ENCODE results near the gene NDUFV2.

NDUFV2 gene

GRCh38 chr18:9087144-9087543 is 15.4 kb upstream of the NDUFV2 start:
- no peak for TF ChIP-seq REST (IDR thresholded peaks at IDR 0.05; ENCODE audit: insufficient read depth in 1 of 2, low read depth in 2 of 2, low read length in 2 of 2)
- TF ChIP-seq TAF1 (IDR thresholded peaks at IDR 0.05; ENCODE audit: borderline replicate concordance, insufficient read depth, low read length), result no peak
- no peak for TF ChIP-seq SIN3A (IDR thresholded peaks at IDR 0.05; ENCODE audit: borderline replicate concordance, insufficient read depth, low read length)
- TF ChIP-seq FOXP2 (optimal IDR thresholded peaks at IDR 0.05; ENCODE audit: borderline replicate concordance, extremely low read depth, extremely low read length, insufficient read depth), result no peak
- TF ChIP-seq POLR2AphosphoS5 (IDR thresholded peaks at IDR 0.05; ENCODE audit: low read depth, low read length), result no peak

- TF ChIP-seq FOXP2 (optimal IDR thresholded peaks at IDR 0.05; ENCODE audit: borderline replicate concordance, extremely low read depth, extremely low read length, insufficient read depth), result no peak
- TF ChIP-seq SIN3A (IDR thresholded peaks at IDR 0.05; ENCODE audit: borderline replicate concordance, insufficient read depth, low read length), result no peak
- no peak for TF ChIP-seq POLR2AphosphoS5 (IDR thresholded peaks at IDR 0.05; ENCODE audit: low read depth, low read length)
- no peak for TF ChIP-seq REST (IDR thresholded peaks at IDR 0.05; ENCODE audit: insufficient read depth in 1 of 2, low read depth in 2 of 2, low read length in 2 of 2)
- no peak for TF ChIP-seq TAF1 (IDR thresholded peaks at IDR 0.05; ENCODE audit: borderline replicate concordance, insufficient read depth, low read length)
These were observed 14.2 kb upstream of the NDUFV2 start for GRCh38 chr18:9088252-9088651.

GRCh38 chr18:9090578-9090977 is 11.9 kb upstream of the NDUFV2 start:
- TF ChIP-seq FOXP2 (optimal IDR thresholded peaks at IDR 0.05; ENCODE audit: borderline replicate concordance, extremely low read depth, extremely low read length, insufficient read depth) (no peak), POLR2AphosphoS5 (IDR thresholded peaks at IDR 0.05; ENCODE audit: low read depth, low read length) (no peak), REST (IDR thresholded peaks at IDR 0.05; ENCODE audit: insufficient read depth in 1 of 2, low read depth in 2 of 2, low read length in 2 of 2) (no peak), TAF1 (IDR thresholded peaks at IDR 0.05; ENCODE audit: borderline replicate concordance, insufficient read depth, low read length) (no peak), SIN3A (IDR thresholded peaks at IDR 0.05; ENCODE audit: borderline replicate concordance, insufficient read depth, low read length) (no peak)

GRCh38 chr18:9091066-9091476 is 11.4 kb upstream of the NDUFV2 start:
- TF ChIP-seq POLR2AphosphoS5 (IDR thresholded peaks at IDR 0.05; ENCODE audit: low read depth, low read length) (no peak), SIN3A (IDR thresholded peaks at IDR 0.05; ENCODE audit: borderline replicate concordance, insufficient read depth, low read length) (no peak), REST (IDR thresholded peaks at IDR 0.05; ENCODE audit: insufficient read depth in 1 of 2, low read depth in 2 of 2, low read length in 2 of 2) (no peak), TAF1 (IDR thresholded peaks at IDR 0.05; ENCODE audit: borderline replicate concordance, insufficient read depth, low read length) (no peak), FOXP2 (optimal IDR thresholded peaks at IDR 0.05; ENCODE audit: borderline replicate concordance, extremely low read depth, extremely low read length, insufficient read depth) (no peak)

- TF ChIP-seq TAF1 (IDR thresholded peaks at IDR 0.05; ENCODE audit: borderline replicate concordance, insufficient read depth, low read length) (no peak), POLR2AphosphoS5 (IDR thresholded peaks at IDR 0.05; ENCODE audit: low read depth, low read length) (no peak), SIN3A (IDR thresholded peaks at IDR 0.05; ENCODE audit: borderline replicate concordance, insufficient read depth, low read length) (no peak), FOXP2 (optimal IDR thresholded peaks at IDR 0.05; ENCODE audit: borderline replicate concordance, extremely low read depth, extremely low read length, insufficient read depth) (no peak), REST (IDR thresholded peaks at IDR 0.05; ENCODE audit: insufficient read depth in 1 of 2, low read depth in 2 of 2, low read length in 2 of 2) (no peak)
These were observed 9.8 kb upstream of the NDUFV2 start for GRCh38 chr18:9092665-9093064.
